H9 (cell line): ENCODE measurements around the gene S100P. TPM values are rescaled to one million over a fixed set of nuclear protein-coding genes. Genes with fewer than 3 reads are reported as not detected.

Source experiments
- DNase-seq: peaks from one replicate; pipeline ENCODE4 v3.0.0-alpha.2; 2017
- H2AFZ ChIP-seq: one replicate; pipeline ENCODE4 v1.6.1; 2013; ENCODE audit warnings: mild to moderate bottlenecking, low read length, control low read depth, moderate library complexity
- H2AK5ac ChIP-seq: 2 replicates; pipeline ENCODE4 v1.6.1; 2013; ENCODE audit warnings: low read length, control low read depth, mixed read lengths; ENCODE audit not compliant: insufficient read length
- H2BK120ac ChIP-seq: one replicate; pipeline ENCODE4 v1.6.1; 2013; ENCODE audit warnings: low read depth, mild to moderate bottlenecking, low read length, control low read depth, inconsistent platforms; ENCODE audit not compliant: poor library complexity, severe bottlenecking
- H2BK12ac ChIP-seq: 2 replicates; pipeline ENCODE4 v1.6.1; 2013; ENCODE audit warnings: low read length, control low read depth, mixed read lengths, low read depth; ENCODE audit not compliant: insufficient read length
- H2BK15ac ChIP-seq: 2 replicates; pipeline ENCODE4 v1.6.1; 2013; ENCODE audit warnings: low read depth, low read length, control low read depth
- H2BK20ac ChIP-seq: one replicate; pipeline ENCODE4 v1.6.1; 2013; ENCODE audit warnings: low read depth, mild to moderate bottlenecking, low read length, control low read depth, inconsistent platforms; ENCODE audit not compliant: poor library complexity, severe bottlenecking
- H2BK5ac ChIP-seq: 2 replicates; pipeline ENCODE4 v1.6.1; 2013; ENCODE audit warnings: low read length, control low read depth, mixed read lengths; ENCODE audit not compliant: insufficient read length
- H3K14ac ChIP-seq: 2 replicates; pipeline ENCODE4 v1.6.1; 2013; ENCODE audit warnings: low read length, control low read depth; ENCODE audit not compliant: insufficient read depth
- H3K18ac ChIP-seq: 2 replicates; pipeline ENCODE4 v1.6.1; 2013; ENCODE audit warnings: low read depth, mild to moderate bottlenecking, mixed read lengths, low read length, control low read depth; ENCODE audit not compliant: insufficient read length
- H3K23ac ChIP-seq: 2 replicates; pipeline ENCODE4 v1.6.1; 2013; ENCODE audit warnings: low read length, control low read depth, mixed read lengths, low read depth; ENCODE audit not compliant: insufficient read length
- H3K23me2 ChIP-seq: 2 replicates; pipeline ENCODE4 v1.6.1; 2013; ENCODE audit warnings: low read depth, mild to moderate bottlenecking, mixed read lengths, low read length, control low read depth; ENCODE audit not compliant: insufficient read length, poor library complexity, severe bottlenecking
- H3K27ac ChIP-seq: 2 replicates; pipeline ENCODE4 v1.5.1; 2013; ENCODE audit warnings: low read length, control low read depth, mixed read lengths, low read depth; ENCODE audit not compliant: insufficient read length
- H3K27me3 ChIP-seq: 2 replicates; pipeline ENCODE4 v1.6.1; 2013; ENCODE audit warnings: low read length, control low read depth, inconsistent platforms; ENCODE audit not compliant: insufficient read depth
- H3K4ac ChIP-seq: 2 replicates; pipeline ENCODE4 v1.6.1; 2013; ENCODE audit warnings: low read depth, mild to moderate bottlenecking, control low read depth, inconsistent platforms, low read length, moderate library complexity
- H3K4me1 ChIP-seq: 2 replicates; pipeline ENCODE4 v1.6.1; 2013; ENCODE audit warnings: low read length, control low read depth, inconsistent platforms; ENCODE audit not compliant: insufficient read depth
- H3K4me2 ChIP-seq: 2 replicates; pipeline ENCODE4 v1.6.1; 2013; ENCODE audit warnings: low read length, control low read depth, mixed read lengths; ENCODE audit not compliant: insufficient read length, insufficient read depth
- H3K56ac ChIP-seq: 2 replicates; pipeline ENCODE4 v1.6.1; 2013; ENCODE audit warnings: low read depth, mild to moderate bottlenecking, mixed read lengths, low read length, control low read depth; ENCODE audit not compliant: insufficient read length
- H3K79me1 ChIP-seq: 2 replicates; pipeline ENCODE4 v1.6.1; 2013; ENCODE audit warnings: low read depth, mild to moderate bottlenecking, moderate library complexity, low read length, control low read depth, inconsistent platforms; ENCODE audit not compliant: insufficient read depth, poor library complexity, severe bottlenecking
- H3K79me2 ChIP-seq: 2 replicates; pipeline ENCODE4 v1.6.1; 2013; ENCODE audit warnings: low read length, control low read depth, inconsistent platforms; ENCODE audit not compliant: insufficient read depth
- H3K9ac ChIP-seq: 2 replicates; pipeline ENCODE4 v1.6.1; 2013; ENCODE audit warnings: low read length, control low read depth, mixed read lengths; ENCODE audit not compliant: insufficient read length; ENCODE audit errors: extremely low read depth
- H3K9me3 ChIP-seq: one replicate; pipeline ENCODE4 v1.6.1; 2013; ENCODE audit warnings: low read depth, low read length, inconsistent platforms; ENCODE audit not compliant: control insufficient read depth
- H3T11ph ChIP-seq: one replicate; pipeline ENCODE4 v1.6.1; 2013; ENCODE audit warnings: mild to moderate bottlenecking, low read length, control low read depth, inconsistent platforms
- H4K20me1 ChIP-seq: one replicate; pipeline ENCODE4 v1.6.1; 2013; ENCODE audit not compliant: control insufficient read depth, insufficient read length, insufficient read depth
- H4K5ac ChIP-seq: 2 replicates; pipeline ENCODE4 v1.6.1; 2013; ENCODE audit warnings: low read depth, mild to moderate bottlenecking, mixed read lengths, low read length, control low read depth; ENCODE audit not compliant: insufficient read length
- H4K8ac ChIP-seq: replicated peaks from 2 replicates; pipeline ENCODE4 v1.6.1; 2013; ENCODE audit warnings: low read length, control low read depth, mixed read lengths, low read depth; ENCODE audit not compliant: insufficient read length
- H4K91ac ChIP-seq: 2 replicates; pipeline ENCODE4 v1.6.1; 2013; ENCODE audit warnings: low read depth, mild to moderate bottlenecking, moderate library complexity, mixed read lengths, low read length, control low read depth; ENCODE audit not compliant: insufficient read length
- H3K27ac Mint-ChIP-seq, 3 experiments: 2 replicates in 2 of 3; 3 replicates in 1 of 3; pipeline ENCODE4 v1.8.0; 2020 to 2021; ENCODE audit warnings: mixed read lengths in 3 of 3, mild to moderate bottlenecking in 1 of 3, moderate library complexity in 1 of 3
- H3K27me3 Mint-ChIP-seq: 2 replicates; pipeline ENCODE4 v1.8.0; 2021; ENCODE audit warnings: low read depth, mild to moderate bottlenecking, moderate library complexity, mixed read lengths
- H3K36me3 Mint-ChIP-seq, 3 experiments: 2 replicates in 2 of 3; 3 replicates in 1 of 3; pipeline ENCODE4 v1.8.0; 2020 to 2021; ENCODE audit warnings: low read depth in 3 of 3, mixed read lengths in 3 of 3; ENCODE audit not compliant: insufficient read depth in 1 of 3
- H3K4me1 Mint-ChIP-seq, 2 experiments: 2 replicates each; pipeline ENCODE4 v1.8.0; 2020; ENCODE audit warnings: mixed read lengths in 2 of 2
- H3K4me3 Mint-ChIP-seq, 2 experiments: 2 replicates in 1 of 2; 3 replicates in 1 of 2; pipeline ENCODE4 v1.8.0; 2020 to 2021; ENCODE audit warnings: mild to moderate bottlenecking in 2 of 2, mixed read lengths in 2 of 2, moderate library complexity in 1 of 2
- H3K9me3 Mint-ChIP-seq, 2 experiments: 2 replicates in 1 of 2; 3 replicates in 1 of 2; pipeline ENCODE4 v1.8.0; 2020; ENCODE audit warnings: mild to moderate bottlenecking in 2 of 2, mixed read lengths in 2 of 2, moderate library complexity in 1 of 2
- WGBS: extraction: QIAGEN DNeasy Blood & Tissue Kit; methylation state at CpG from one replicate; pipeline ENCODE4 v1.1.7; 2013; ENCODE audit warnings: missing lambda C conversion rate, low lambda C conversion rate, mixed read lengths; ENCODE audit not compliant: insufficient read length; ENCODE audit errors: extremely low coverage; 5-methylcytosine and 5-hydroxymethylcytosine counted together
- total RNA-seq: library from RNA; stranded (reverse); gene quantifications from 2 replicates; pipeline ENCODE4 v1.2.1, GENCODE V29; 2021
- TF ChIP-seq, protein P1 (sequence below): fragments of 200-600 bp; sonication (generic); conservative IDR thresholded peaks from 3 replicates; pipeline ENCODE4 v1.8.0; 2021; ENCODE audit warnings: antibody characterized with exemption, mild to moderate bottlenecking

S100P gene
- total RNA-seq, 1 experiment from 2014 or later = not detected

DNA sequence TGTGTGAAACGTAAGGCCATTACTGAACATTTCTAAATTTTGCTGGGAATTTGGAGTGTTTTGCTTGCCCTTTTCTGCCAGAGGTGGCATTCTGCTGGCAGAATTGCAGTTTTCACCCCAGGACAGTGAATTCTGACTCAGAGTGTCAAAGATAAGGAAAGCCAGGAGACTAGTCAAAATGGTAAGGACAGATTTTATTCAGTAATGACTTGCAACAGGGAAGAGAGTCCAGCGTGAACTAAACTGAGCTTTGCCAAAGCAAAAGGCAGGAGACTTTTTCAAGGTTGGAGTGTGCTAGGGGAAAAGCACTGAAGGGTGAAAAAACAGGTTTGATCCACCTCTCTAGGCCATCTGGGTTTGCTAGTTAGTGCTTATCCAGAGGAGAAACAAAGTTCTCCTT, 33.8 kb upstream of the S100P start:
- H3K27me3 ChIP-seq = no peaks in the 10 kb centered on the region; the same call in 1 of the 2 replicates
- no CpG with 5 or more reads among the region's 2 CpGs for WGBS
- no peak overlapping the region for H2BK120ac ChIP-seq
- no peak overlapping the region for H3K14ac ChIP-seq
- no peak overlapping the region for H3K9ac ChIP-seq
- H3K79me1 ChIP-seq = no peaks in the 10 kb centered on the region
- no peak overlapping the region for H2AFZ ChIP-seq
- Mint-ChIP-seq H3K27me3 (peaks cover 43% of the 10 kb centered on the region), H3K9me3 (no peaks in the 10 kb centered on the region), H3K4me1 (peaks cover 0 to 10% of the 10 kb centered on the region in 2 experiments; a peak in 1 of 4 replicates), H3K4me3 (no peak overlapping the region), H3K36me3 (no peaks in the 10 kb centered on the region), H3K27ac (no peak overlapping the region)
- H4K20me1 ChIP-seq = no peaks in the 10 kb centered on the region
- H2BK15ac ChIP-seq = no peak overlapping the region
- H3K56ac ChIP-seq = no peak overlapping the region
- H3T11ph ChIP-seq = no peak overlapping the region
- no peak for DNase-seq
- TF ChIP-seq, protein P1, sequence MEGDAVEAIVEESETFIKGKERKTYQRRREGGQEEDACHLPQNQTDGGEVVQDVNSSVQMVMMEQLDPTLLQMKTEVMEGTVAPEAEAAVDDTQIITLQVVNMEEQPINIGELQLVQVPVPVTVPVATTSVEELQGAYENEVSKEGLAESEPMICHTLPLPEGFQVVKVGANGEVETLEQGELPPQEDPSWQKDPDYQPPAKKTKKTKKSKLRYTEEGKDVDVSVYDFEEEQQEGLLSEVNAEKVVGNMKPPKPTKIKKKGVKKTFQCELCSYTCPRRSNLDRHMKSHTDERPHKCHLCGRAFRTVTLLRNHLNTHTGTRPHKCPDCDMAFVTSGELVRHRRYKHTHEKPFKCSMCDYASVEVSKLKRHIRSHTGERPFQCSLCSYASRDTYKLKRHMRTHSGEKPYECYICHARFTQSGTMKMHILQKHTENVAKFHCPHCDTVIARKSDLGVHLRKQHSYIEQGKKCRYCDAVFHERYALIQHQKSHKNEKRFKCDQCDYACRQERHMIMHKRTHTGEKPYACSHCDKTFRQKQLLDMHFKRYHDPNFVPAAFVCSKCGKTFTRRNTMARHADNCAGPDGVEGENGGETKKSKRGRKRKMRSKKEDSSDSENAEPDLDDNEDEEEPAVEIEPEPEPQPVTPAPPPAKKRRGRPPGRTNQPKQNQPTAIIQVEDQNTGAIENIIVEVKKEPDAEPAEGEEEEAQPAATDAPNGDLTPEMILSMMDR = no peak
- no peak overlapping the region for H4K8ac ChIP-seq
- no peak overlapping the region for H2BK20ac ChIP-seq
- no peak overlapping the region for H2BK12ac ChIP-seq
- H4K91ac ChIP-seq = no peak overlapping the region
- H3K9me3 ChIP-seq = no peaks in the 10 kb centered on the region
- H3K4ac ChIP-seq = no peak overlapping the region
- H3K18ac ChIP-seq = no peak overlapping the region
- no peaks in the 10 kb centered on the region for H3K4me1 ChIP-seq
- H2BK5ac ChIP-seq = no peak overlapping the region
- no peak overlapping the region for H4K5ac ChIP-seq
- no peaks in the 10 kb centered on the region for H3K79me2 ChIP-seq
- peaks cover 3% of the 10 kb centered on the region for H3K23me2 ChIP-seq
- H3K23ac ChIP-seq = no peak overlapping the region
- H2AK5ac ChIP-seq = no peak overlapping the region
- H3K27ac ChIP-seq = no peak overlapping the region
- no peak overlapping the region for H3K4me2 ChIP-seq
